SK-N-MC (cell line): Measurements from ENCODE around the gene CNTNAP4.

Experiments used
- EZH2 ChIP-seq: fragments of 200-600 bp; sonication (generic); IDR thresholded peaks from one replicate; pipeline ENCODE4 v1.6.1; 2017; ENCODE audit warnings: antibody characterized with exemption
- POLR2AphosphoS5 ChIP-seq: IDR thresholded peaks from 2 replicates; pipeline ENCODE4 v1.6.1; 2012; ENCODE audit warnings: mild to moderate bottlenecking, low read depth, low read length, borderline replicate concordance

DNA sequence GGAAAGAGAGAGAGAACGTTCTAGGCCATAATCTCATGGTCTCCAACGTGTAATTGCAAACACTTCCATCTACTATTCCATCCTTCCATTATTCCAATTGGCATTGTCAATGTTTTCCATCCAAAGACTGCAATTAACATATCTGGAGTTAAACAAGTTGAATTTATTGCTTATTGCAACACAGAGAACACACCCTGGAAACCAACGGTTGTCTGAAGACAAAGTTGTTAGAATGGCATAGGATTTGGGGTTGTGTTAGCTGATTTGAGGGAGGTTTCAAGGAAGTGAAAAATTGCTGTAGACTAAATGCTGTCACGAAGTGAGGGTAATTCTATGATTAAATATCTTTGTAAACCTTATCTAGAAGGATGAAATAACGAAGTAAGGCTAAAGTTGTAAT lies 178.8 kb downstream of the CNTNAP4 start:
- no peak for TF ChIP-seq POLR2AphosphoS5
- no peak for TF ChIP-seq EZH2
